Keratinocyte (primary cell): ENCODE measurements around the gene HEMK1.

Experiments
- EZH2 ChIP-seq: IDR thresholded peaks from one replicate; pipeline ENCODE4 v1.6.1; 2012; ENCODE audit warnings: inconsistent platforms, mild to moderate bottlenecking, low read length, moderate library complexity
- TF ChIP-seq, protein P1 (sequence below), 3 experiments: IDR thresholded peaks in 1 of 3; conservative IDR thresholded peaks in 1 of 3; optimal IDR thresholded peaks in 1 of 3; 2 replicates in 2 of 3; 3 replicates in 1 of 3; pipeline versions ENCODE3 to v1.5.1; 2011; ENCODE audit warnings: low read length in 3 of 3, mild to moderate bottlenecking in 3 of 3, moderate library complexity in 2 of 3, control low read depth in 1 of 3, inconsistent platforms in 1 of 3; ENCODE audit not compliant: insufficient read depth in 2 of 3; ENCODE audit errors: extremely low read depth in 1 of 3

DNA sequence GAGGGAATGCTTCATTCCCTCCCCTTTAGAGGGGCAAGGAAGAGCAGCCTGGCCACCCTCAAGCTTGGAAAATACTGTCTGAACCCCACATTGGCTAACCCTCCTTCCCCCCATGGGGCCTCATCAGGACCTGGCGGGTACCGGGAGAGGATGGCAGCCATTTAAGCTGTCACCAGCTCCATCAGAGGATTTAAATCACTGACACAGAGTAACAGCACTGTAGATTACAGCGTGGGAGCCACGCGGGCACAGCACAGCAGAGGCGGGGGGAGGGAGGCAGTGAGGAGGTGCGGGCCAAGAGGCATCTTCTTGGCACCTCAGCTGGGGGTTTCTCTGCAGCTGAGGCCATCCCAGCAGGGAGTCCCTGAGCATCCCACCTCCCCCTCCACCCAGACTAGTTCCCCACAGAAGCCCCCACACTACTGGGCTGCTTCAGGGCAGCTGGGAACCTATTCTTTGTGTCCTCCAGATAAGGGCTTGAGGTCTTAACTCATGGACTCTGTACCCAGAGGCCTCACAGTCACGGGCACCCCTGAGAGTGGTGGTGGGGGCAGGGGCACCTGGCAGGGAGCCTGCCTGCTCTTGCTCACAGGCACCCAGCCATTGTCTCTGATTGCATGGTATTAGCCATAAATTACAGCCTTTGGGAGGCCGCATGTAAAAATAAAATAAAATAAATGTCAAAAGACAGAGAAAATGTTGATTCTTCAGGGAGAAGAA, 44.0 kb upstream of the HEMK1 start:
- TF ChIP-seq, protein P1, sequence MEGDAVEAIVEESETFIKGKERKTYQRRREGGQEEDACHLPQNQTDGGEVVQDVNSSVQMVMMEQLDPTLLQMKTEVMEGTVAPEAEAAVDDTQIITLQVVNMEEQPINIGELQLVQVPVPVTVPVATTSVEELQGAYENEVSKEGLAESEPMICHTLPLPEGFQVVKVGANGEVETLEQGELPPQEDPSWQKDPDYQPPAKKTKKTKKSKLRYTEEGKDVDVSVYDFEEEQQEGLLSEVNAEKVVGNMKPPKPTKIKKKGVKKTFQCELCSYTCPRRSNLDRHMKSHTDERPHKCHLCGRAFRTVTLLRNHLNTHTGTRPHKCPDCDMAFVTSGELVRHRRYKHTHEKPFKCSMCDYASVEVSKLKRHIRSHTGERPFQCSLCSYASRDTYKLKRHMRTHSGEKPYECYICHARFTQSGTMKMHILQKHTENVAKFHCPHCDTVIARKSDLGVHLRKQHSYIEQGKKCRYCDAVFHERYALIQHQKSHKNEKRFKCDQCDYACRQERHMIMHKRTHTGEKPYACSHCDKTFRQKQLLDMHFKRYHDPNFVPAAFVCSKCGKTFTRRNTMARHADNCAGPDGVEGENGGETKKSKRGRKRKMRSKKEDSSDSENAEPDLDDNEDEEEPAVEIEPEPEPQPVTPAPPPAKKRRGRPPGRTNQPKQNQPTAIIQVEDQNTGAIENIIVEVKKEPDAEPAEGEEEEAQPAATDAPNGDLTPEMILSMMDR (optimal IDR thresholded peaks at IDR 0.05 in 1 of 3, IDR thresholded peaks at IDR 0.05 in 1 of 3, conservative IDR thresholded peaks at IDR 0.05 in 1 of 3; ENCODE audit: extremely low read depth in 1 of 3, insufficient read depth in 2 of 3, low read length in 3 of 3) = no peak
- no peak for TF ChIP-seq EZH2
